GM19438 (cell line): ENCODE results near the gene SLC23A1.
"Not testable (repeated sequence)": the region's sequence is repeated elsewhere in the genome, so short reads cannot be mapped to it uniquely, and the experiment has no call there.

ENCODE experiments used
- ATAC-seq: cut with Tn5 transposase; IDR thresholded peaks from one replicate; pipeline ENCODE4 v1.9.1; 2021; ENCODE audit warnings: low read depth; ENCODE audit not compliant: unreplicated experiment

SLC23A1 gene

GRCh38 chr5:139374909-139375308 lies 8.2 kb downstream of the SLC23A1 start:
- ATAC-seq: no peak

- ATAC-seq: no peak
These were observed 11.3 kb downstream of the SLC23A1 start for GRCh38 chr5:139371482-139372435.

- no peak for ATAC-seq
These were observed 13.9 kb downstream of the SLC23A1 start for GRCh38 chr5:139369181-139369580.

- no peak for ATAC-seq
These were observed 14.5 kb downstream of the SLC23A1 start for GRCh38 chr5:139368613-139369012.

GRCh38 chr5:139364466-139364865 lies 18.6 kb downstream of the SLC23A1 start:
- ATAC-seq: no peak

- ATAC-seq: no peak
These were observed 19.2 kb downstream of the SLC23A1 start for GRCh38 chr5:139363937-139364336.

GRCh38 chr5:139361835-139362429 lies 21.2 kb downstream of the SLC23A1 start:
- ATAC-seq: no peak

GRCh38 chr5:139360384-139360783 lies 22.7 kb downstream of the SLC23A1 start:
- no peak for ATAC-seq

GRCh38 chr5:139358064-139358463 lies 25.0 kb downstream of the SLC23A1 start:
- no peak for ATAC-seq

- ATAC-seq: not testable (repeated sequence)
These were observed 27.2 kb downstream of the SLC23A1 start for GRCh38 chr5:139355900-139356299.

- ATAC-seq: no peak
These were observed 28.9 kb downstream of the SLC23A1 start for GRCh38 chr5:139354186-139354585.

- not testable (repeated sequence) for ATAC-seq
These were observed 35.2 kb downstream of the SLC23A1 start for GRCh38 chr5:139347863-139348262.

GRCh38 chr5:139345442-139345841 lies 37.7 kb downstream of the SLC23A1 start:
- not testable (repeated sequence) for ATAC-seq

- ATAC-seq: no peak
These were observed 38.9 kb downstream of the SLC23A1 start for GRCh38 chr5:139344177-139344576.

GRCh38 chr5:139343476-139343875 lies 39.6 kb downstream of the SLC23A1 start:
- ATAC-seq: no peak

GRCh38 chr5:139342423-139342723 lies 40.7 kb downstream of the SLC23A1 start:
- ATAC-seq: no peak

- ATAC-seq: peak; percentile 94
These were observed 41.2 kb downstream of the SLC23A1 start, which contains the start of gene PAIP2 for GRCh38 chr5:139341689-139342422. Gene PAIP2, plus strand, starts transcription at chr5:139341854. Its CDS starts 21,931 bp downstream, at chr5:139363785.

GRCh38 chr5:139341187-139341688 lies 41.9 kb downstream of the SLC23A1 start:
- no peak for ATAC-seq

- no peak for ATAC-seq
These were observed 43.0 kb downstream of the SLC23A1 start for GRCh38 chr5:139340051-139340450.

GRCh38 chr5:139335811-139336210 lies 47.3 kb downstream of the SLC23A1 start:
- no peak for ATAC-seq
